LoVo (cell line): ENCODE results near the gene HMGXB4.

Source experiments
- DNase-seq: peaks from one replicate; pipeline ENCODE4 v3.0.0-alpha.2; 2016; ENCODE audit warnings: low spot score

Gene HMGXB4

DNA sequence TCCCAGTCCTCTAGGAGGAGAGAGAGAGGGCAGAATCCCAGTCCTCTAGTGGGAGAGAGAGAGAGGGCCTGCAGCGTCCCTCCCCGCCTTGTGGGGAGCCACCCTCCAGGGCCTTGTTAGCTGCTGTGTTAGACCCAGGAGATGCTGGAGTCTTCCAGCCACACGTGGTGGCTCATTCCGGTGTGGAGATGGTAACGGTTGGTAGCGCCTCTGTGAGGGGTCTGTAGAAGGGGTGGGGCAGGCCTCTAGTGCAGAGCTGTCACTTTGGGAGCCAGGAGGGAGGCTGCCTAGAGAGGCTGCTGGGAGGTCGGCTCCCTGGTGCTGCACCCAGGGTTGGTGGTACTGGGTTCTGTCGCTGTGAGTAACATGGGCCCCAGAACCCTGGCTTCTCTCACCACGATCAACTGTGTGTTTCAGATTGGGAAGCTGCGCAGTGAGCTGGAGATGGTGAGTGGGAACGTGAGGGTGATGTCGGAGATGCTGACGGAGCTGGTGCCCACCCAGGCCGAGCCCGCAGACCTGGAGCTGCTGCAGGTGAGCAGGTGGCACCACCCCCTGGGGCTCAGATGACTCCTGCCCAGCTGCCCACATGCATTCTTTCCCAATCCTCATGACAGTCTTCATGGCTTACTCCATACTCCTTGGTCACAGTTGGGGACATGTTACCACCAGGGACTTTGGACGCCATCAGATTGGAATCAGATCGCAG lies 69.7 kb downstream of the HMGXB4 start:
- DNase-seq = no peak

DNA sequence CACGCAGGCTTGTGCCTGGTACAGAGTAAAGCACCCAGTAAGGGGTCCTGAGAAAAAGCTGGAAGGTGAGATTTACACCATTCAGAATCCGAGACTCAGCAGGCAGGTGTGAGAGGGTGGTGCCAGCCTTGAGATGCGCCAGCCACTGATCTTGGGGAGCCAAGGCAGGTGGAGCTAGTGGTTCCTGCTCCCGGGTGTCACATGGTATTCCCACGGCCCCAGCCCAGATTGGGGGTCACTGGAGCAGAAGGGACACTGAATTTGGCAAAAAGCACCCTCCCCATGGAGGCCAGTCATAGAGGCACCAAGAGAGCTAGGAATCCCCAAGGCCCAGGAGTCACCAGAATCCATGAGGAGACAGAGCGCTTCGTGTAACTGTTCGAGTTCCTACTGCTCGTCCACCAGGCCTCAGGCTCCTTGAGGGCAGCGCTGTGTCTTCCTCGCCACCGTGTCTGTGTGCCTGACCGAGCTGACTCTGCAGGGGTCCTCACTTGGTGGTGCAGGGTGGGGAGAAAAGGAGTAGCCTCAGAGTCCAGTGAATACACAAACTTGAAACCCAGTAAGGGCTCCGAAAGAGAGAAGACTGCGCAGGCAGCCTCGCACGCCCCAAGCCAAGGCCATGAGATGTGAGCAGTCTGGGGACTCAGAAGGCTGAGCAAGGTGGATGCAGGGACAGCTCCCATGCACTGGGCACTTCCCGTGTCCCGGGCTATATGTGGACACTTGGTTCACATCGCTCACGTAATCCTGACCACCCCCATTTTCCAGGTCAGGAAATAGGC lies 70.6 kb downstream of the HMGXB4 start:
- no peak for DNase-seq

DNA sequence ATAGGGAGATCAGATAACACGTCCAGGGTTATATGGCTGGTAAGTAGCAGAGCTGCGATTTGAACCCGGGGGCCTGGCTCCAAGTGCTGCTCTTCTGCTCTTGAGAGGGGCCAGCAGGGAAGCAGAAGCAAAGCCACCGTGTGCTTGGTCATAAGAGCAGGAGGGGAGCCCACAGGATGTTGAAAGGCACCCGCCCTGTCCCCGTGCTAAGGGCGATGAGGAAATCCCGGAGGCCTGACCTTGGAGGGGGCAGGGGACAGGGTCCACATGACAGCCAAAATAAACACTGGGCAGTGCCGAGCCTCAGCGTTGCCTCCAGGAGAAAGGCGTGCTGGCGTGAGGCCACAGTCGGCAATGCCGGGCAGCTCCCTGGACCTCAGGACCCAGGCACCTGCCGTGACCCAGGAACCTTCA lies 71.2 kb downstream of the HMGXB4 start:
- no peak for DNase-seq

DNA sequence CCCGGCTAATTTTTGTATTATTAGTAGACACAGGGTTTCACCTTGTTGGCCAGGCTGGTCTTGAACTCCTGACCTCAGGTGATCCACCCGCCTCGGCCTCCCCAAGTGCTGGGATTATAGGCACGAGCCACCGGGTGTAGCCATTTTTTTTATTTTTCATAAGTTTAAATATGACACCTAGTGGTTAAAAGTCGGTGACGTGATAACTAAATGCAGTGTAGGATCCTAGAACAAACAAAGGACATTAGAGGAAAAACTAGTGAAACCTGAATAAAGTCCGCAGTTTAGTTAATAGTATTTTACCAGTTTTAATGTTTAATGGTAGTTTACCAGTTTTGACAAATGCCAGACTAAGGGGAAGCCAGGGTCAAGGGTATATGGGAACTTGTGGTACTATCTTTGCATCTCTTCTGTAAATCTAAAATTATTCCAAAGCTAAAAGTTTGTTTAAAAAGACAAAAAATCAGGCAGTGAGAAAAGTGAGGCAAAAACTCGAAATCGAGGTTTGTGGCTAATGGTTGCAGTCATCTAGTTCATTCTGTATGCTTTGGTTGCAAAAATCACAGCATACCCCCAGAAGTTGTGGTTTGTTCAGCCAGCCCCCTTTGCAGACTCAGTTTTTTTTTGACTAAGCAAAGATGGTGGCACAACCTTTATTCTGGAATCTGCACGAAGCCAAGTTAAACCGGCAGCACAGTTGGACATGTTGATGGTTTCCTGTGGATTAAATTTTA lies 72.0 kb downstream of the HMGXB4 start:
- no peak for DNase-seq

DNA sequence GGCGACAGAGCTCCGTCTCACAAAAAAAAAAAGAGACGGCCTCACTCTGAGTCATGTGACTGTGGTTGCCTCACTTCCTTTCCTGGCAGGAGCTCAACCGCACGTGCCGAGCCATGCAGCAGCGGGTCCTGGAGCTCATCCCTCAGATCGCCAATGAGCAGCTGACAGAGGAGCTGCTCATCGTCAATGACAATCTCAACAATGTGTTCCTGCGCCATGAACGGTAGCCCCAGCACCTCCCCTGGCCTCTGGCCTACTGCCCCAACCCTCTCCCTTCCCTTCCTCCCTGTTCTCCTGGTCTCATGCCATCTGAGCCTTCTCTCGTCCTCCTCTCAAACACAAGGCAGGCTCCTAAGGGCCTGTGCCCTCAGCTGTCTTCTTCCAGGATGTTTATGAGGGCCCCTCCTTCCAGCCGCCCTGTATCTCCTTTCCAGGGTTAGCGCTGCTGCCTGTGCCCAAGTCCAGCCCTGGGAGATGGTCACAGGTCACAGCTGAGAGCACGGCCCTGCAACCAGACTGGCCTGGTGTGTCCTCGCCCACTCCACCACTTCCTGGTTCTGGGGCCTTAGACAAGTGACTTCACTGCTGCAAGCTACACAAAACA lies 73.1 kb downstream of the HMGXB4 start:
- DNase-seq = no peak

DNA sequence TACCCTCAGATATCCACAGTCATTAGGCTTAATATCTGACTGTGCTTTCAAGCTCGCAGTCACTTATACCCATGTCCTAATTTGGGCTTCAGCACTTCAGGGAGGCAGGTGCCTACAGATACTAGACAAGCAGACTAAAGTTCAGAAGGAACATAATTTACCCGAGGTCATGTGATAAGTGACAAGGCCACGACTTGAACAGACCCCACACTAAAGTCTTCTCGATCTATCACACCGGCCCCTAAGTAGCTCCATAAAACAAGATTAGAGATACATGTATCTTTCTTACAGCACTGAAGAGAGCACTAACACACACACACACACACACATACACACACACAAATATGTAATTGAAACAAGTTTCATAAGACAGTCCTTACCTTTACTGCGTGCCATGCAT lies 75.0 kb downstream of the HMGXB4 start:
- DNase-seq = no peak

DNA sequence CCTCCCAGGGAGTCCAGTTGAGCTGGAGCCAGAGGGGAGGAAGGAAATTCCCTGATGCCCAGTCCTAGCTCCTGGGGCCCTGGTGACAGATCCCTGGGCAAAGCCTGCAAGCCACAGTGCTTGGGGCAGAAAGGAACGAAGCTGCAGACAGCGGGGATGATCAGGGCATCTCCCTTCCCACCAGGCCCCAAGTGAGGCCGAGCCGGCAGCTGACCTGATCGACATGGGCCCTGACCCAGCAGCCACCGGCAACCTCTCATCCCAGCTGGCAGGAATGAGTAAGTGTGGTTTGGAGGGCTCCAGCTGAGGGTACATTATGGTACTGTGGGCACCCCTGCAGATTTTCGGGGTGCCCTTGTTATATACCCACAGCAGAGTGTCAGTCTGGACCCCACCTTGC lies 75.9 kb downstream of the HMGXB4 start:
- no peak for DNase-seq

DNA sequence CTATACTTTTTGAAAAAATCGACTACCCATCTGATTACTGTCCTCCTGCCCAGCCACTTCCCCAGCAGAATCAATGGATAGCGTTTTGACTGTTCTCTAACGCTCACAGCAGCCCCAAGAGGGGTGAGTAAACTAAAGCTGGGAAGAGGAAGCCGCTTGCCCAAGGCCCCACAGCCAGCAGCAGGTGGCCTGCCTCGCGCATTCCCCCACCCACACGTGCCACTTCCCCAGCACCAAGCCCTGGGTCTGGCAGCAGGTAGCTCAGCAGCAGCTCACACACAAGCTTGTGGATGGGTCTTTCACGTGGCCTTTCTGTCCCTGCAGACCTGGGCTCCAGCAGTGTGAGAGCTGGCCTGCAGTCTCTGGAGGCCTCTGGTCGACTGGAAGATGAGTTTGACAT lies 76.7 kb downstream of the HMGXB4 start:
- DNase-seq = no peak

DNA sequence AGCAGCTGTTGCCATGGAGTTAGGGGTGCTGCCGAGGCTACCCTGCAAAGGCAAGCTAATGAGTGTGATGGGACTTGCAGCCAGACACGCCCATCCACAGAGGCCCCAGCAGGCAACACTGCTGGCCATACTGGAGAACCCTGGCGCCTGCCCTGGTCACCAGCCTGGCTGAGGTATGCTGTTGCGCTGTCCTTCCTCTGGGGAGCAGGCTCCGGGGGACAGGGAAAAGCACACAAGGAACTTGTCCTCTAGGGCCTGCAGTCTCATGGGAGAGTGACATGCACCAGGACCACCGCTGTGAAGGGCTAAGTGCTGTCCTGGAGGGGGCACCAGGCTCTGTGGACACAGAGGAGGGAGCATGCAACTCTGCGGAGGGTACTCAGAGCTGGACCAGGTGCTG lies 78.2 kb downstream of the HMGXB4 start:
- no peak for DNase-seq

DNA sequence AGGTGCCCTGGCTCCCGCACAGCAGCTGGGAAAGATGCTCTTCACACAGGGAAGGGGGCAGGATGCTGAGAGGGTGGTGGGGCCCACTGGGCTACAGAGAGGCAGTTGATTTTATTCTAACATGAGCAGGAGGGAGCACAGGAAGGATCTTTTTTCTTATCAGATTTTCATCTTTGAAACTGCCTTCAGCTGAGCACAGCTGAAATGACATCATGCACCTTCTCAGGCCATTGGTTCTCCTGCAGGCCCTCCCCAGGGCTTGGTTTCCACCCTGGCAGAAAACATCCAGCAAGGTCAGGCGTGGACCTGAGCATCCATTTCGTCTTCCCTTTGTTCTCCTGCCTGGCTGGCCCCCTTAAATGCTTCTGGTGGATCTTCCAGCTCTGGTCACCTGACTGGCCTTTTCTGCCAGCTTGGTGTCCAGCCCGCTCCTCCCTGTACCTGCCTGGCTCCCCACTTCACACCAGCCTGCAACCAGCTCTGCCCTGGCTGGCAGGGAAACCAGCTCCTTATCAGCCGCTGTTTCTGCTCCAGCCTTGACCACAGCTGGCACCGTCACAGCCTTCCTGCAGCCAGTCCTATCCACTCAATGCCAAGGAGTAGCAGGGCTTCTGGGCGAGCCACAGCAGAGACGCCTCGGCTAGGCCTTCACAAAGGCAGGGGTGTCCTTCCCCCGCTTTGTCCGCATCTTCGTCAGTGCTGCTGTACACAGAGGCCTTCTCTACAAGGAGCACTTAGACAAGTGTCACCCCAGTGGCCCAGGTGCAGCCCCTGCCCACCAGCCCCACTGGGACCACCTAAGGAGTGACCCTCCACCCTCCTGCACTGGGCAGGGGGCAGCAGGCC lies 78.9 kb downstream of the HMGXB4 start:
- no peak for DNase-seq

DNA sequence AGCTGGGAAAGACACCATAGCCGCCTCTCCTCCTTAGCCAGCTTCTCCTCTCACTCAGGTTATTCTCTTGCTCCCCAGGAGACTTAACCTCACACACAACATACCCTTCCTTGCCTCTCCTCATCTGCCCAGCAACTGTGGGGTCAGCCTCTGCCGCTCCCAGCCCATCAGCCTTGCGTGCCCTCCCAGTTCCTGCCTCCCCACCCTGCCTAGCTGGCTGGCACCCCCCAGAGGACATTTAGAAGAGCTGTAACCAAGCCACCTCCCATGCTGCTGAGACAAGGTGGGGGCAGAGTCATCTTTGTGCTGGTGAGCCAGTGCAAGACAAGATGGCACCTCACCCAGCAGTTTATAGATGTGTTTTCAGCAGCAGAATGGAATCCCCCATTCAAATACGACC lies 80.6 kb downstream of the HMGXB4 start:
- no peak for DNase-seq

DNA sequence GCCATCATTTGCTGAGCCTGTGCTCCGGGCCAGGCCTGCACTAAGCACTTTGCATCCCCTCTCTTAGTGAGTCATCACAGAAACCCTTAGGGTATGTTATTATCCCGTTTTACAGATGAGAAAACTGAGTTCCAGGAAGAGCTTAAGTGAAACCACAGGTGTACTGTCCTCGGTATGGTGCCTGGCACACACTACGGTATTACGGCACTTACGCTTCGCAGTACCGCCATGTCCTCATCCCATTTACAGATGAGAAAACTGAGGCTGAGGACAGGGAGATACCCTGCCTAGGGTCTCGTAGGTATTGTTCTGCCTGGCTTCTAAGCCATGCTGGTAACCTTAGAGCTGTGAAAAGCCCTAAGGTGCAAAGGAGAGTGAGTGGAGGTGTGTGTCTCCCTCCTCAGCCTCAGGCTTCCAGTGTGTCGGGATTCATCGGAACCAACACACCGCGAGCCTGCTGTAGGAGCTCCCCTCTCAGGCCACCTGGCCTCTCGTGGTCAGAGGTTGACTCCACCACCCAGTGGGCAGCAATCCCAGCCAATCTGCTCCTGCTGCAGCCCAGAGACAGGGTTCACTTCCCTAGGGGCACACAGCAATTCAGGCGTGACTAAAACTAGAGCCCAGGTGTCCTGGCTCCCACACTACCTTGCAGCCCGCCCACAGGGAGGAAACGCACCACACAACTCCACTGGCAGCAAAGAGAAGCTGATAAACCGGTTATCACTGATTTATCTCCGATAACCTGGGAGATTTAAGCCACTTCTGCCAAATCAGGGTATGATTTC lies 84.0 kb downstream of the HMGXB4 start:
- DNase-seq = no peak

DNA sequence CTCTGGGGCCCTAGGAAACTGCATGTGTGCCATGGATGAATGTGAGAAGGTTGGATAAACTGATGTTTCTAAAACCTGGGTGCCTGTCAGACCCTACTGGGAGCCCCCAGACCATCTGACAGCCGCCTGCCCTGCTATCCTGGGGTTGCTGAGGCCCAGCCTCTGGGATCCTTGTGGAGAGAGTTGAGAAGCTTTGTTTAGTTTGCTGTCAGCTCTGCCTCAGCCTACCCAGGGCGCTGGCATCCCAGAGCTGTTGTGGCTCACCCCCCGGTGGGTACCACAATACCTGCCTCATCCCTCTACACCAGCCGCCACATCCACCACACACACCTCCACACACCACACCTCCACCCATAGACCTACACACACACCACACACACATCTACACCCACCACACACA lies 85.1 kb downstream of the HMGXB4 start:
- no peak for DNase-seq

DNA sequence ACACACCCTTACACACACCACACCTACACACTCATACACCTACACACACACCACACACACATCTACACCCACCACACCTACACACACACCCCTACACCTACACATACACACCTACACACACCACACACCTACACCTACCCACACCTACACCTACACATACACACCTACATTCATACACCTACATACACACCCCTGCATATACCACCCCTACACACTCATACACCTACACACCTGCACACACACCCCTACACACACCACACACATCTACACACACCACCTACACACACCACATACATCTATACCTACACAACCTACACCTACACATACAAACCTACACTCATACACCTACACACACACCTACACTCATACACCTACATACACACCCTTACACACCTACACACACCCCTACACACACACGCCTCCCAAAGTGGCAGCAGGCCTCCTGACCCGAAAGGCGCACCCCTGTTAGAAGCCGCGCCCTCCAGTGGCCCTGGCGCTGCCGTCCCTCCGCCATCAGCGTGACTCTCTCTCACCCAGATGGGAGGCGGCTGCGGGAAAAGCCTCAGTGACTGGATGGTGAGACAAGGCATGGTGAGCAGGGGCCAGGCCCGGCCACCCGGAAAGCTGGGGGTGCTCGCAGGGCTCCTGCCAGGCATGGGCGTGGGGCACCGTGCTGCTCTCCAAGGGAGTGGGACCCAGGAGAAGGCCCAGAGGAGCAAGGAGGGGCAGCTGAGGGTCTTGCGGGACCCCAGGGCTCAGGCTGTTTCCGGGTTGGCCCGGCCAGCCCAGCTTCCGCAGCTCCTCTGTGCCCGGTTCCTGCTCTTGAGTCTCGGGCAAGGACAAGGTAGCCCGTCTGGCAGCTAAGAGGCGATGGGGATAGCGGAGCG lies 86.6 kb downstream of the HMGXB4 start:
- DNase-seq = no peak

DNA sequence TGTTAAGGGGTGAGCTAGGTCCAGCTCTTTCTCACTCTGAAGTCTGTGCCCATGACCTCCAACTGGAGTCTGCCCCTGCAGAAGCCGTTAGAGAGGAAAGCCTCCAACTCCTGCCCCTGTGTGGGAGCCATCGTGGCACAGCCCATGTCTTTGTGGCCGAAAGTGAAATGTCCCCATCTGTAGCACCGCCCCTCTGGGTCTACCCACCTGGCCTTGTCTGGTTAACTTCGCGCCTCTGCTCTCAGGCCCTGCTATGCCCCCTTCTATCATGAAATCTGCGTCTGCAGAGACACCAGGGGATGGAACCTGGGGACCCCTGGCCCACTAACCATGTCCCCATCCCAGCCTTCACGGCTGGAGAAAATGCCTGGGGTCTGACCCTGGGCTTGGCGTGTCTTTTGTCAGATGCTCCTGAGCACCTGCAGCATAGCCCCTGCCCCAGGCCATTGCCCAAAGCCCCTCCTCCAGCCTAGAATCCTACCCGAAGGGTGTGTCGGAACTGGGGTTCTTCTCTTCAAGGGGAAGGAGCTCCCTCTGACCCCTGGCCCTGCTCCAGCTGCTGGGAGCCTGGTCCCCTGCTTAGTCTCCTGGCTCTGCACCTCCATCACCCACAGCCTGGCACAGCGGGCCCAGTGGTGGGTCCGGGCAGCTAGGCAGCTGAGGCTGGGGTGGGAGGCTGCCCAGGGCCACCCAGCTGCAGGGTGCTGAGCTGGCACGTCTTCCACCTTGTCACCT lies 87.8 kb downstream of the HMGXB4 start:
- no peak for DNase-seq
